HEK293 (cell line): ENCODE data around the gene TBC1D14.

Experiments
- CTCF ChIA-PET: fragments of 350-600 bp; formaldehyde crosslinking; extraction: SDS; loops from one replicate; lab custom pipeline; 2021; ENCODE audit warnings: antibody characterized with exemption; lab: Yijun Ruan, JAX
- POLR2A ChIA-PET: fragments of 300-600 bp; formaldehyde crosslinking; extraction: SDS; loops from one replicate; lab custom pipeline; 2020; ENCODE audit warnings: antibody characterized with exemption, inconsistent platforms; lab: Yijun Ruan, JAX
- H3K27ac ChIP-seq: fragments of 200-500 bp; sonication (Bioruptor generic); 2 replicates; pipeline ENCODE4 v1.5.1; 2014; ENCODE audit warnings: low read depth, low read length, control low read depth, inconsistent platforms; ENCODE audit errors: extremely low read depth
- H3K36me3 ChIP-seq, 2 experiments: fragments of 200-500 bp in 1 of 2; sonication (Bioruptor generic) in 1 of 2; 1 replicate in 1 of 2; 2 replicates in 1 of 2; pipeline ENCODE4 v1.5.1; 2014 to 2017; ENCODE audit warnings: inconsistent platforms in 2 of 2, low read length in 2 of 2; ENCODE audit not compliant: control insufficient read depth in 2 of 2, insufficient read depth in 1 of 2
- H3K4me1 ChIP-seq: fragments of 200-500 bp; sonication (Bioruptor generic); 2 replicates; pipeline ENCODE4 v1.5.1; 2014; ENCODE audit warnings: mild to moderate bottlenecking, low read length, inconsistent platforms; ENCODE audit not compliant: control insufficient read depth, insufficient read depth
- H3K4me3 ChIP-seq: 2 replicates; pipeline ENCODE4 v1.5.1; 2011; ENCODE audit warnings: low read depth, mild to moderate bottlenecking, control low read depth, low read length, moderate library complexity
- H3K9me3 ChIP-seq: fragments of 200-500 bp; sonication (Bioruptor generic); 2 replicates; pipeline ENCODE4 v1.5.1; 2014; ENCODE audit warnings: low read depth, low read length, inconsistent platforms; ENCODE audit not compliant: control insufficient read depth, insufficient read depth
- FEZF1 ChIP-seq: fragments of 450-650 bp; formaldehyde crosslinking; IDR thresholded peaks from 2 replicates; pipeline ENCODE4 v1.5.1; 2016; ENCODE audit warnings: missing biosample characterization, missing genetic modification characterization
- KLF8 ChIP-seq: fragments of 450-650 bp; formaldehyde crosslinking; IDR thresholded peaks from 2 replicates; pipeline ENCODE4 v1.5.1; 2016; ENCODE audit warnings: missing biosample characterization, missing genetic modification characterization
- MYNN ChIP-seq: fragments of 450-650 bp; formaldehyde crosslinking; IDR thresholded peaks from 2 replicates; pipeline ENCODE4 v1.5.1; 2016; ENCODE audit warnings: missing biosample characterization, missing genetic modification characterization, borderline replicate concordance
- MZF1 ChIP-seq: fragments of 450-650 bp; formaldehyde crosslinking; IDR thresholded peaks from 2 replicates; pipeline ENCODE4 v1.5.1; 2017; ENCODE audit warnings: missing biosample characterization, missing genetic modification characterization, borderline replicate concordance
- PRDM6 ChIP-seq: fragments of 450-650 bp; formaldehyde crosslinking; IDR thresholded peaks from 2 replicates; pipeline ENCODE4 v1.5.1; 2017; ENCODE audit warnings: missing biosample characterization, missing genetic modification characterization
- REPIN1 ChIP-seq: fragments of 450-650 bp; formaldehyde crosslinking; IDR thresholded peaks from 2 replicates; pipeline ENCODE4 v1.5.1; 2017; ENCODE audit warnings: missing biosample characterization, missing genetic modification characterization, low read depth
- SP7 ChIP-seq: fragments of 450-650 bp; formaldehyde crosslinking; IDR thresholded peaks from 2 replicates; pipeline ENCODE4 v1.5.1; 2016; ENCODE audit warnings: missing biosample characterization, missing genetic modification characterization
- TCF7L2 ChIP-seq: IDR thresholded peaks from 2 replicates; pipeline ENCODE4 v1.6.1; 2011; ENCODE audit warnings: low read depth, mild to moderate bottlenecking, inconsistent platforms, low read length, moderate library complexity, borderline replicate concordance
- ZBTB10 ChIP-seq: fragments of 450-650 bp; formaldehyde crosslinking; IDR thresholded peaks from 2 replicates; pipeline ENCODE4 v1.5.1; 2016; ENCODE audit warnings: missing biosample characterization, missing genetic modification characterization
- ZBTB20 ChIP-seq: fragments of 450-650 bp; formaldehyde crosslinking; IDR thresholded peaks from 2 replicates; pipeline ENCODE4 v1.5.1; 2016; ENCODE audit warnings: missing biosample characterization, missing genetic modification characterization
- ZBTB6 ChIP-seq: fragments of 450-650 bp; formaldehyde crosslinking; IDR thresholded peaks from 2 replicates; pipeline ENCODE4 v1.5.1; 2017; ENCODE audit warnings: missing biosample characterization, missing genetic modification characterization
- ZBTB8A ChIP-seq: fragments of 450-650 bp; formaldehyde crosslinking; IDR thresholded peaks from 2 replicates; pipeline ENCODE4 v1.5.1; 2016; ENCODE audit warnings: missing biosample characterization, missing genetic modification characterization
- ZNF133 ChIP-seq: fragments of 450-650 bp; formaldehyde crosslinking; IDR thresholded peaks from 2 replicates; pipeline ENCODE4 v1.5.1; 2016; ENCODE audit warnings: missing biosample characterization, missing genetic modification characterization
- ZNF138 ChIP-seq: fragments of 450-650 bp; formaldehyde crosslinking; IDR thresholded peaks from 2 replicates; pipeline ENCODE4 v1.5.1; 2016; ENCODE audit warnings: missing biosample characterization, missing genetic modification characterization, borderline replicate concordance
- ZNF239 ChIP-seq: fragments of 450-650 bp; formaldehyde crosslinking; IDR thresholded peaks from 2 replicates; pipeline ENCODE4 v1.5.1; 2016; ENCODE audit warnings: missing biosample characterization, missing genetic modification characterization
- ZNF24 ChIP-seq: fragments of 450-650 bp; formaldehyde crosslinking; IDR thresholded peaks from 2 replicates; pipeline ENCODE4 v1.5.1; 2016; ENCODE audit warnings: missing biosample characterization, missing genetic modification characterization
- ZNF433 ChIP-seq: fragments of 450-650 bp; formaldehyde crosslinking; IDR thresholded peaks from 2 replicates; pipeline ENCODE4 v1.5.1; 2016; ENCODE audit warnings: missing biosample characterization, missing genetic modification characterization, low read depth
- ZNF473 ChIP-seq: fragments of 450-650 bp; formaldehyde crosslinking; IDR thresholded peaks from 2 replicates; pipeline ENCODE4 v1.5.1; 2017; ENCODE audit warnings: missing biosample characterization, missing genetic modification characterization
- ZNF580 ChIP-seq: fragments of 450-650 bp; formaldehyde crosslinking; IDR thresholded peaks from 2 replicates; pipeline ENCODE4 v1.5.1; 2016; ENCODE audit warnings: missing biosample characterization, missing genetic modification characterization
- ZNF626 ChIP-seq: fragments of 450-650 bp; sonication (Bioruptor Pico); formaldehyde crosslinking; IDR thresholded peaks from 2 replicates; pipeline ENCODE4 v1.5.1; 2018; ENCODE audit warnings: missing biosample characterization, missing genetic modification characterization, inconsistent platforms
- ZNF701 ChIP-seq: fragments of 450-650 bp; formaldehyde crosslinking; IDR thresholded peaks from 2 replicates; pipeline ENCODE4 v1.5.1; 2016; ENCODE audit warnings: missing biosample characterization, missing genetic modification characterization
- ZNF76 ChIP-seq: fragments of 450-650 bp; formaldehyde crosslinking; IDR thresholded peaks from 2 replicates; pipeline ENCODE4; 2016; ENCODE audit warnings: low read depth, missing biosample characterization, missing genetic modification characterization, borderline replicate concordance

Gene TBC1D14

GRCh38 chr4:7023901-7024300, 114.3 kb downstream of the TBC1D14 start:
- ChIA-PET POLR2A (no interaction called here), CTCF (interaction anchor here (0.6 kb wide), 1 partner anchor 99 kb away, joined by 3 read pairs; no protein-coding TSS in a partner anchor)
- peaks cover 9 to 70% of the 10 kb centered on the region in 2 experiments; a peak in 2 of 3 replicates for H3K36me3 ChIP-seq
- TF ChIP-seq ZNF580 (tag by site-specific recombination), result no peak
- no peak for TF ChIP-seq SP7 (tag by site-specific recombination)
- TF ChIP-seq ZNF76 (tag by site-specific recombination), result no peak
- no peak for TF ChIP-seq FEZF1 (tag by site-specific recombination)
- no peak for TF ChIP-seq MYNN
- no peak overlapping the region for H3K27ac ChIP-seq
- H3K9me3 ChIP-seq, result no peaks in the 10 kb centered on the region
- H3K4me3 ChIP-seq, result no peak overlapping the region
- H3K4me1 ChIP-seq, result no peaks in the 10 kb centered on the region

GRCh38 chr4:7024336-7024890, 114.8 kb downstream of the TBC1D14 start:
- Histone ChIP-seq H3K4me3 (no peak overlapping the region), H3K9me3 (no peaks in the 10 kb centered on the region), H3K36me3 (peaks cover 9 to 71% of the 10 kb centered on the region in 2 experiments; a peak in 2 of 3 replicates), H3K4me1 (no peaks in the 10 kb centered on the region), H3K27ac (no peak overlapping the region)
- ChIA-PET CTCF (no interaction called here), POLR2A (no interaction called here)
- TF ChIP-seq TCF7L2, result no peak

- no peak for TF ChIP-seq ZNF701
- no peak for TF ChIP-seq ZNF133
- no peak for TF ChIP-seq ZNF138 (tag by site-specific recombination)
- no peak for TF ChIP-seq PRDM6 (tag by site-specific recombination)
- TF ChIP-seq ZNF626 (tag by site-specific recombination), result no peak
- TF ChIP-seq KLF8 (tag by site-specific recombination), result no peak
- no peak for TF ChIP-seq ZBTB6 (tag by site-specific recombination)
- no peak for TF ChIP-seq ZNF239 (tag by site-specific recombination)
- TF ChIP-seq ZNF433 (tag by site-specific recombination), result no peak
- TF ChIP-seq, all 188 proteins: peak for 0
- peaks cover 9 to 76% of the 10 kb centered on the region in 2 experiments; a peak in 2 of 3 replicates for H3K36me3 ChIP-seq
- H3K4me3 ChIP-seq, result no peak overlapping the region
- H3K27ac ChIP-seq, result no peak overlapping the region
- H3K9me3 ChIP-seq, result no peaks in the 10 kb centered on the region
- ChIA-PET CTCF (no interaction called here), POLR2A (no interaction called here)
- H3K4me1 ChIP-seq, result no peaks in the 10 kb centered on the region
Observed at GRCh38 chr4:7025040-7025602, 115.5 kb downstream of the TBC1D14 start.

GRCh38 chr4:7026107-7026506, 116.5 kb downstream of the TBC1D14 start:
- Histone ChIP-seq H3K36me3 (peaks cover 7 to 81% of the 10 kb centered on the region in 2 experiments; a peak in 2 of 3 replicates), H3K9me3 (no peaks in the 10 kb centered on the region), H3K27ac (no peak overlapping the region), H3K4me1 (no peaks in the 10 kb centered on the region), H3K4me3 (no peak overlapping the region)
- CTCF ChIA-PET, result no interaction called here
- POLR2A ChIA-PET, result no interaction called here
- TF ChIP-seq ZBTB8A (tag by site-specific recombination) (no peak), ZBTB10 (no peak), ZBTB20 (no peak), ZNF24 (tag by site-specific recombination) (no peak), ZNF473 (tag by site-specific recombination) (no peak), REPIN1 (tag by site-specific recombination) (no peak), MZF1 (tag by site-specific recombination) (no peak)
